GM12864 (cell line): ENCODE data around the gene CNOT3.

Experiments used
- DNase-seq: peaks from one replicate; pipeline ENCODE4 v3.0.0-alpha.2; 2011; ENCODE audit warnings: low read depth
- H3K4me3 ChIP-seq: 2 replicates; pipeline ENCODE4 v1.5.1; 2011; ENCODE audit warnings: mild to moderate bottlenecking, low read depth, low read length, control low read depth
- CTCF ChIP-seq: IDR thresholded peaks from 2 replicates; pipeline ENCODE4 v1.5.1; 2011; ENCODE audit warnings: low read depth, mild to moderate bottlenecking, moderate library complexity, low read length, control low read depth, inconsistent platforms; ENCODE audit errors: missing control alignments

CNOT3 gene

GRCh38 chr19:54158812-54159351 is 21.3 kb downstream of the CNOT3 start:
- peak; percentile 33 for DNase-seq
- peak overlapping the region; percentile 62 for H3K4me3 ChIP-seq
- TF ChIP-seq CTCF, result no peak

- peak within 1 kb of the TSS; percentile 62 for H3K4me3 ChIP-seq
- DNase-seq, result peak; percentile 100
- TF ChIP-seq CTCF, result peak; percentile 35
Observed at GRCh38 chr19:54159352-54160181, 22.0 kb downstream of the CNOT3 start, which contains the start of gene LENG1. LENG1 (minus strand) TSS chr19:54159721; CDS start chr19:54159695, 26 bp downstream.

- TF ChIP-seq CTCF, result no peak
- no peak for DNase-seq
- peak overlapping the region; percentile 51 for H3K4me3 ChIP-seq
Observed at GRCh38 chr19:54160182-54160811, 22.7 kb downstream of the CNOT3 start.

GRCh38 chr19:54160854-54161253 is 23.3 kb downstream of the CNOT3 start:
- peak overlapping the region; percentile 51 for H3K4me3 ChIP-seq
- TF ChIP-seq CTCF, result no peak
- DNase-seq, result no peak

GRCh38 chr19:54162241-54162805 is 24.8 kb downstream of the CNOT3 start:
- TF ChIP-seq CTCF, result no peak
- H3K4me3 ChIP-seq, result peak overlapping the region; percentile 47; the same call in 1 of the 2 replicates
- DNase-seq, result peak; percentile 29

- no peak overlapping the region for H3K4me3 ChIP-seq
- DNase-seq, result no peak
- TF ChIP-seq CTCF, result no peak
Observed at GRCh38 chr19:54162884-54163283, 25.3 kb downstream of the CNOT3 start.
